AG09309 (cell line): ENCODE measurements around the gene PCBP3.
"Not testable (repeated sequence)": the region's sequence is repeated elsewhere in the genome, so short reads cannot be mapped to it uniquely, and the experiment has no call there.

Experiments used
- DNase-seq: peaks from one replicate; pipeline ENCODE4 v3.0.0-alpha.2; 2010; ENCODE audit warnings: low read depth
- H3K4me3 ChIP-seq: 2 replicates; pipeline ENCODE4 v1.5.1; 2011; ENCODE audit warnings: mild to moderate bottlenecking, low read depth, low read length, moderate library complexity; ENCODE audit not compliant: control insufficient read depth
- CTCF ChIP-seq: IDR thresholded peaks from 2 replicates; pipeline ENCODE4 v1.5.1; 2011; ENCODE audit warnings: mild to moderate bottlenecking, low read depth, low read length, inconsistent platforms; ENCODE audit not compliant: insufficient read depth, control insufficient read depth; ENCODE audit errors: missing control alignments

Gene PCBP3

DNA sequence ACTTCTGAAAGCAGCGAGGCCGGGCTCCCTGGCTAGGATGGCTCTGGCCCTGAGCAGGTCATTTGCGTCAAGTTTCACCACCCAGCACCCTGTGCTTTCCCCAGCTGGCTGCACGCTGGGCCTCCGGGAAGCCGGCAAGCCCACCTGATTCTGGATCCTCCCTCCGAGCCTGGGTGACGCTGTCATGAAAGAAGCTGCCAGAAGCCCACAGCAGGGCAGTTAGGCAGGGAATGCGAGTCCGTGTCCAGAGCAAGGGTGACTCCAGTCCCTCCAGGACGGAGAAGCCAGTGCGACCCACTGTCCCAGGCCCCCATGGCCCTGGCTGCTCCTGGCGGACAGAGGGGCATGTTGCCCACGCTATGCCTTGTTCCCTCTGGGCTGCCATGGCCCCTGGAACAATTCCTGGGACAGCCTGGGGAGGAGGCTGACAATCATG lies 44.4 kb upstream of the PCBP3 start:
- no peak for DNase-seq
- TF ChIP-seq CTCF = no peak
- H3K4me3 ChIP-seq = no peak overlapping the region

DNA sequence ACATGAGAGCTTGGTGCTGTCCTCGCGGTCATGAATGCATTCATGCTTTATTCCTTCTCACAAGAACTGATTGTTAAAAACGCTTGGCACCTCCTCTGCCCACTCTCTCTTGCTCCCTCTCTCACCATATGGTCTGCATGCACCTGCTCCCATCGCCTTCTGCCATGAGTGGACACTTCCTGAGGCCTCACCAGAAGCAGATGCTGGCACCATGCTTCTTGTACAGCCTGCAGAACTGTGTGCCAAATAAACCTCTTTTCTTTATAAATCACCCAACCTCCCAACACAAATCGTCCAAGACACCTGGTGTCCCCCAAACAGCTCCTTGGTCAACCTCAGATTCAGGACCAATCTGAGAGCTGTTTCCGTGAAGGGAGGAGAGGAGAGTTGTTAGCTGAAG lies 43.3 kb upstream of the PCBP3 start:
- DNase-seq = no peak
- no peak for TF ChIP-seq CTCF
- no peak overlapping the region for H3K4me3 ChIP-seq

DNA sequence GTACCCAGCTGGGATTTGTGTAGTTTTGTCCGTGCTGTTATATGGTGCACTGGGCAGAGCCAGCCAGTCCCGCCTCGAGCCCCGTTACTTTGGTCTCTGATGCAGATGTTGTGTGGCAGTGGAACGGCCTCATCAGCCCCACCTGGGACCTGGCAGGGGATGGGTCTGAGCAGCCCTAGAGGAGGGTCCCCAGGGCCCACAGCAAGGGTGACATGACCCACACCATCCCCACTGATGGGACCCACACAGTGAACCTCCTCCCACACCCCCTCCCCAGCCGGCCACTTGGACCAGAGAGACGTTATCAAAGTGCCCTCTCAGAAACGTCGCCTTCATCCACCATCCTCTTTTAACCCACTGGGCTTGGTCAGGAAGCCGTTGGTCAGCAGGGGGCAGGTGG lies 42.0 kb upstream of the PCBP3 start:
- TF ChIP-seq CTCF = no peak
- H3K4me3 ChIP-seq = no peak overlapping the region
- DNase-seq = no peak

GRCh38 chr21:45602106-45602505 lies 41.4 kb upstream of the PCBP3 start:
- TF ChIP-seq CTCF = no peak
- no peak overlapping the region for H3K4me3 ChIP-seq
- DNase-seq = no peak

GRCh38 chr21:45603481-45603880 lies 40.0 kb upstream of the PCBP3 start:
- H3K4me3 ChIP-seq = no peak overlapping the region
- no peak for TF ChIP-seq CTCF
- DNase-seq = no peak

GRCh38 chr21:45604681-45605080 lies 38.8 kb upstream of the PCBP3 start:
- not testable (repeated sequence) for H3K4me3 ChIP-seq, DNase-seq

DNA sequence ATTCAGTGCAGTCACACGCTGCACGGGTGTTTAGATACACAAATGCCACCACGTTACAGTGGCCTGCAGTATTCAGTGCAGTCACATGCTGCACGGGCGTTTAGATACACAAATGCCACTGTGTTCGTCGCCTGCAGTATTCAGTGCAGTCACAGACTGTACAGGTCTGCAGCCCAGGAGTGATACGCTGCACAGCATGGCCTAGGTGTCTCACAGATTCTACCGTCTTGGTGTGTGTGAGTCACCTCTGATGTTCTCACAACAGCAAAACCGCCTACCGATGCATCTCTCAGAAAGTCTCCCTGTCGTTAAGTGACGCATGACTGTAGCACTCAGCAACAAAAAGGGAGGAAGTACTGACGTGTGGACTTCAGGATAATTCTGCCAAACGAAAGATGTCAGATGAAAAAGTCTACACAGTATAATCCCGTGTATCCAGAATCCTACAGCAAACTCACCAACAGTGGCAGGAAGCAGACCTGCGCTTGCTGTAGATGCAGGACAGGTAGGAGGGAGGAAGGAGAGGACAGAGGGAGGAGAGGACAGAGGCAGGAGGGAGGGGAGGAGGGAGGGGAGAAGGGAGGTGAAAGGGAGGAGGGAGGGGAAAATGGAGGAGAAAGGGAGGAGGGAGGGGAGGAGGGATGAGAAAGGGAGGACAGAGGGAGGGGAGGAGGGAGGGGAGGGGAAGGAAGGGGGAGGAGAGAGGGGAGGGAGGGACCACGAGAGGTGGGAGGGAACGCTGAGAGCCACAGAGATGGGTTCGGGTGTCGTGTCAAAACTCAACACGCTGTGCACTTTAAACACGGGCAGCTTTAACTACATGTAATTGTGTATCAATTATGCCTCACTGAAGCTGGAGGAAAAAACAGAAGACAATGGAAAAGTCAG lies 36.3 kb upstream of the PCBP3 start:
- no peak for DNase-seq
- H3K4me3 ChIP-seq = no peak overlapping the region
- TF ChIP-seq CTCF = no peak
